NB4 (cell line): Measurements from ENCODE around the gene WDR86.

ENCODE experiments used
- POLR2A ChIP-seq: IDR thresholded peaks from 2 replicates; pipeline ENCODE4 v1.6.1; 2011; ENCODE audit warnings: mild to moderate bottlenecking; ENCODE audit not compliant: insufficient read length; ENCODE audit errors: extremely low read depth
- TF ChIP-seq, protein P1 (sequence below): IDR thresholded peaks from one replicate; pipeline ENCODE4 v1.5.1; 2012; ENCODE audit warnings: low read depth, low read length

DNA sequence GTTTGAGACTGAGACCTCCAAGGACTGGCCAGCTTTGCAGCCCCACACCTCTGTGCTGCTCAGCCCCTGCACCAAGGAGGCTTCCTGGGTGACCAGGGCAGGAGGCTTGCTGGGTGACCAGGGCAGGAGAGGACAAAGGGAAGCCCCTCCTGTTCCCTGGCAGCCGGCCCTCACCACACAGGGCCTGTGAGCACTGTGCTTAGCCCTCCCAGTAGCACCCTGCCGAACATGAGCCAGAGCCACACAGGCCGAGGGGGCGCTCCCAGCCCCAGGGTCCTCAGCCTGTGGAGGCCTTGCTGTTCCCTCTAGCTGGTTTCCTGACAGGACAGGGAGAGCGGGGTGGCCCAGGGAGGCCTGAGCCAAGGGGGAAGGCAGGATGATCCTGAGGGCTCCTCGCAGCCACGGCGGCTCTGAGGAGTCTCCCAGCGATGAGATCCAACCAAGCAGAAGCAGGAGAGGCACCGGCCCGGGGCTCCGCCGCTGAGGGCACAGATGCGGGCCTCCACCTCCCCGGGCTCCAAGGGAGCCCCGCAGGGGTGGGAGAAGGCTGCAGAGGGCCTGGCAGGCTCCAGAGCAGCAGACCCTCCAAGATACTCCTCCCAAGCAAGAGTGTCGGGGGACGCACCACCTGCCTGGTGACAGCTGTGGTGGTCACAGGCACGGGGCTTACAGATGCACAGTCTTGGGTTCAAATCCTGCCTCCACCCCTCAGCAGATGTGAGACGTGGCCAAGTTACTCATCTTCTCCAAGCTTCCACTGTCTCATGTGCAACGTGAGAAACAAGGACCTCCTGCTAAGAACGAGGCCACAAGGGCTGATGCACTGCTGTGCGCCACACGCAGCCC, 22.5 kb downstream of the WDR86 start:
- TF ChIP-seq, protein P1, sequence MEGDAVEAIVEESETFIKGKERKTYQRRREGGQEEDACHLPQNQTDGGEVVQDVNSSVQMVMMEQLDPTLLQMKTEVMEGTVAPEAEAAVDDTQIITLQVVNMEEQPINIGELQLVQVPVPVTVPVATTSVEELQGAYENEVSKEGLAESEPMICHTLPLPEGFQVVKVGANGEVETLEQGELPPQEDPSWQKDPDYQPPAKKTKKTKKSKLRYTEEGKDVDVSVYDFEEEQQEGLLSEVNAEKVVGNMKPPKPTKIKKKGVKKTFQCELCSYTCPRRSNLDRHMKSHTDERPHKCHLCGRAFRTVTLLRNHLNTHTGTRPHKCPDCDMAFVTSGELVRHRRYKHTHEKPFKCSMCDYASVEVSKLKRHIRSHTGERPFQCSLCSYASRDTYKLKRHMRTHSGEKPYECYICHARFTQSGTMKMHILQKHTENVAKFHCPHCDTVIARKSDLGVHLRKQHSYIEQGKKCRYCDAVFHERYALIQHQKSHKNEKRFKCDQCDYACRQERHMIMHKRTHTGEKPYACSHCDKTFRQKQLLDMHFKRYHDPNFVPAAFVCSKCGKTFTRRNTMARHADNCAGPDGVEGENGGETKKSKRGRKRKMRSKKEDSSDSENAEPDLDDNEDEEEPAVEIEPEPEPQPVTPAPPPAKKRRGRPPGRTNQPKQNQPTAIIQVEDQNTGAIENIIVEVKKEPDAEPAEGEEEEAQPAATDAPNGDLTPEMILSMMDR: no peak
- no peak for TF ChIP-seq POLR2A
